ENCODE results near the gene HMGCL.

The HMGCL gene

GRCh38 chr1:23825076-23825761, at the start of gene HMGCL:
TSS of gene HMGCL (minus strand) at chr1:23825429. CDS start at chr1:23825415, 14 bp downstream.
- peak within 1 kb of the TSS; percentile 98 for H3K4me3 ChIP-seq (ENCODE audit: control insufficient read depth, low read depth, low read length)
- TF ChIP-seq CTCF (conservative IDR thresholded peaks at IDR 0.05; ENCODE audit: control insufficient read depth, insufficient read depth, low read depth, low read length): no peak
- DNase-seq (ENCODE audit: low read depth): peak; percentile 80

GRCh38 chr1:23872421-23872820, 47.2 kb upstream of the HMGCL start:
- H3K4me3 ChIP-seq (ENCODE audit: control insufficient read depth, low read depth, low read length): no peak overlapping the region
- no peak for TF ChIP-seq CTCF (conservative IDR thresholded peaks at IDR 0.05; ENCODE audit: control insufficient read depth, insufficient read depth, low read depth, low read length)
- DNase-seq (ENCODE audit: low read depth): no peak

- no peak for DNase-seq (ENCODE audit: low read depth)
- no peak for TF ChIP-seq CTCF (conservative IDR thresholded peaks at IDR 0.05; ENCODE audit: control insufficient read depth, insufficient read depth, low read depth, low read length)
- peak overlapping the region; percentile 45 for H3K4me3 ChIP-seq (ENCODE audit: control insufficient read depth, low read depth, low read length)
Measured at GRCh38 chr1:23869051-23869450, 43.8 kb upstream of the HMGCL start.

GRCh38 chr1:23868557-23869016, 43.4 kb upstream of the HMGCL start:
- no peak for TF ChIP-seq CTCF (conservative IDR thresholded peaks at IDR 0.05; ENCODE audit: control insufficient read depth, insufficient read depth, low read depth, low read length)
- peak overlapping the region; percentile 45 for H3K4me3 ChIP-seq (ENCODE audit: control insufficient read depth, low read depth, low read length)
- no peak for DNase-seq (ENCODE audit: low read depth)

GRCh38 chr1:23867895-23868556, 42.8 kb upstream of the HMGCL start, which contains the start of gene FUCA1:
TSS of gene FUCA1 (minus strand) at chr1:23868290. CDS start at chr1:23868286, 4 bp downstream.
- peak; percentile 74 for DNase-seq (ENCODE audit: low read depth)
- H3K4me3 ChIP-seq (ENCODE audit: control insufficient read depth, low read depth, low read length): peak within 1 kb of the TSS; percentile 45
- TF ChIP-seq CTCF (conservative IDR thresholded peaks at IDR 0.05; ENCODE audit: control insufficient read depth, insufficient read depth, low read depth, low read length): peak; percentile 91

- TF ChIP-seq CTCF (conservative IDR thresholded peaks at IDR 0.05; ENCODE audit: control insufficient read depth, insufficient read depth, low read depth, low read length): no peak
- H3K4me3 ChIP-seq (ENCODE audit: control insufficient read depth, low read depth, low read length): peak overlapping the region; percentile 45
- no peak for DNase-seq (ENCODE audit: low read depth)
Measured at GRCh38 chr1:23867542-23867894, 42.3 kb upstream of the HMGCL start.
